Stimulated activated CD4-positive, alpha-beta T cell treated with anti-CD3 and anti-CD28 coated beads, Interleukin-4, amount 100 ng/mL, for 48 hours (primary cell): ENCODE measurements around the gene DTL.

Experiments used
- DNase-seq, 2 donors: peaks; one replicate each; pipeline ENCODE4 v3.0.0-alpha.2; 2020; ENCODE audit warnings: low read depth in 2 of 2

Gene DTL

DNA sequence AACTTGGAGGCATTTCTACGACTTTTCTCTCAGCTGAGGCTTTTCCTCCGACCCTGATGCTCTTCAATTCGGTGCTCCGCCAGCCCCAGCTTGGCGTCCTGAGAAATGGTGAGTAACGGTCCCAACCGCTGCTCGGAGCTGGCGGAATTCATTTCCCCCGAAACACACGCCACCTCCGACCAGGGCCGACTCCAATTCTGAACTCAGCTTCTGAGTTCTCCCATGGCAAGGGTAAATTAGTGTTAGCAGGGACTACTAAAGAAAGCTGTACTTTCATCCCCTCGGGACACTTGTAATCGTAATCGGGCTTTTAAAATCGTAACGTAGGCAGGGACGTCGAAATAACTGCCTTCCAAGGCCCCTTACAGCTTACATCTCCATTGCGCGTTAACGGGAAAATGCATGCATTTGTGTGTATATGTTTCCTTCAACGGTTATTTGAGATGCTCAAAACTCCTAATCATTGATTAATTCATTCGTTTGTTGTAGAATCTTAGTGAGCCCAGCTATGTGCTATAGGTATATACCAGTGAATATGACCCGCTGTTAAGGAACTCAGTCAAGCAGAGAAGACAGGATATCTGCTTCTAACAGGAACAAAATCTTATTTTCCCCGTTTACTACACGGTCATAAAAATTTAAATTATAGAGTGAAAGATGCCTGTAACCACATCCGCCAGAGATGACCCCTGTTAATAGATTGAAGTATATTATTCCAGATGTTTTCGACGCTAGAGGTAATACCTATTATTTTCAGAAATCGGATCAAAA, 472 bp downstream of the DTL start:
- no peak for DNase-seq

DNA sequence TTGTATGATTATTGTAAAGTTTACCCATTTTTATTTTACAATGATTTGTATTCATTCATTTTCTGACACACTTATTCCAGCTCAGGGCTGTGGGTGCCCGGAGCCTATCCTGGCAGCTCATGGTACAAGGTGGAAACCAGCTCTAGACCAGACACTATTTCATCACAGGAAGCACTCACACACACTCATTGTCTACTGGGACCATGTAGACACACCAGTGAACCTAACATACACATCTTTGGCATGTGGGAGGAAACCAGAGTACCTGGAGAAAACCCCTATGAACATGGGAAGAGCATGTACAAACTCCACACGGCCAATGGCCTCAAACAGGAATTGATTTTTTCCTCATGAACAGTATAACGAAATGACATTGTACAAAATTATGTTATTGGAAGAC, 2.4 kb downstream of the DTL start:
- DNase-seq, result no peak

DNA sequence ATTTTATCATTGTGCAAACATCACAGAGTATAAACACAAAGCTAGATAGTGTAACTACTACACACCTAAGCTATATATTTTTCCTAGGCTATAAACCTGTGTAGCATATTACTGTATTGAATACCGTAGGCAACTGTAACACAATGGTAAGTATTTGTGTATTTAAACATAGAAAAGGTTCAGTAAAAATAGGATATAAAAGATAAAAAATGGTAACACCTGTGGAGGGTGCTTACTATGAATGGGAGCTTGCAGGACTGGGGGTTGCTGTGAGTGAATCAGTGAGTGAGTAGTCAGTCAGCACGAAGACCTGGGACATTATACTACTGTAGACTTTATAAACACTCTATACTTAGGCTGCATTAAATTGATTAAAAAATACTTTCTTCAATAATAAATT, 4.1 kb downstream of the DTL start:
- DNase-seq, result no peak

DNA sequence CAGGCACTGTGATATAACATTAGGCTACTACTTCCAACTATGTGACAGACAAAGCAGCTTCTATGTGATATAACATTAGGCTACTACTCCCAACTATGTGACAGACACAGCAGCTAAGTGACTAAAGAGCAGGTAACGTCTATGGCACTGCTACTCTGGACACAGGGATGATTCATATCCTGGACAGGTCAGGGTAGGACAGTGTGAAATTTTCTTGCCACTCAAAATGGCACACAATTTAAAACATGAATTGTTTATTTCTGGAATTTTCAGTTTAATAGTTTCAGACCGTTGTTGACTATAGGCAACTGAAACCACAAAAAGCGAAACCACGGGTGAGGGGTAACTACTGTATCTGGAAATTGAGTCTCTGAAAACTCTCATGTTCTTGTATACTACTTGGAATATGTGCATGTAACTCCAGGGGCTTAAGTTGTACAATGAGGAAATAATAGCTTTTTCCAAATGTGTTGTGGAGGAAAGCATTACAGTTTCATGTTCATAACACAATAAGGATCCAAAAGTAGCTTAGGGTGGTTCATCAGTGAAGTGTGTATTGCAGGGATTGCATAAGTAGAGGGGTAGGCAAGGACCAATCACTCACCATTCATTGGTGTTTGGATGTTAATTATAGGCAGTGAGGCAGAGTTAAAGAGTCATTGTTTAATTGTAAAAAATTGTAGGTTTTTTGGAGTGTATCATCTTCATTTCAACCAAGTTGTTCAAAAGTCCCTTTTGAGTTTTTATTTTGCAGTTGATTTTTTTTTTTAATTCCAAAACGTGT, 5.3 kb downstream of the DTL start:
- no peak for DNase-seq

DNA sequence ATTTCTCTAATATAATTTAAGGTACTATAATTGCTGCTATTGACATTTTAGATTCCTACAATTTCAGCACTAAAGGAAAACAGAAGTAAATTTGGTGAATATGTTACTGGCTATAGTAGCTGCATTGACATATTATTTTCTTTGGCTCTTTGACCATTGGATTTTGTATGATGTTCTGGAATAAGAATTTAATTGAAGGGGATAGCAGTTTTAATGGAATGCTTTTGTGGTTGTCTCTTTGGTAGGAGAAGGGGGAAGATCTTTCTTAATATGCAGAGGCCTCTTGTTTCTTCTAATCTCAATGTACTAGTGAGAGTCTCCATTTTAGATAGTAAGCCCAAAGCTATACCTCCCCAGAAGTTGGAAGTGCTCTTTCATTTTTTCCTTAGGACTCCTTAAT, 6.9 kb downstream of the DTL start:
- no peak for DNase-seq

DNA sequence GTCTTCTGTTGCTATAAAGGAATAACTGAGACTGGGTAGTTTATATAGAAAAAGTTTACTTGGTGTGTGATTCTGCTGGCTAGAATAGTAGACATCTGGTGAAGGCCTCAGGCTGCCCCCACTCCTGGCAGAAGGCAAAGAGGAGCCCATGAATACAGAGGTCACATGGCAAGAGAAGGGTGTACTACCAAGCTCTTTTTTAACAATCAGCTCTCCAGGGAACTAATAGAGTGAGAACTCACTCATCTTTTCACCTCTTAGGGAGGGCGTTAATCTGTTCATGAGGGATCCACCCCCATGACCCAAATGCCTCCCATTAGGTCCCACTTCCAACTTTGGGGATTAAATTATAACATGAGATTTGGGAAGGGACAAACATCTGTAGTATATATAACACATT, 9.3 kb downstream of the DTL start:
- no peak for DNase-seq

DNA sequence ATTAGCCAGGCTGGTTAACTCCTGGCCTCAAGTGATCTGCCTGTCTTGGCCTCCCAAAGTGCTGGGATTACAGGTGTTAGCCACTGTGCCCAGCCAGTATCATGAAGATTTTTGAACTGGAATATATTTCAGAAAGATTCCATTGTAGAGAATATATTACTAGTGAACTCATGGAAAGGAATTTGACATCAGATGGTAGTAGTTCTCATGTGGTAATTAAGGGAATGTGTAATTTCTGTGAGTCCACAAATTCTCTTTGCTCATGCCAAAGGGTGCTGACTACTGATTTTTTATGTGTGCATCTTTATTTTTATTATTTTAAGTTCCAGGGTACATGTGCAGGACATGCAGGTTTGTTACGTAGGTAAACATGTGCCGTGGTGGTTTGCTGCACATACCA, 10.4 kb downstream of the DTL start:
- no peak for DNase-seq

DNA sequence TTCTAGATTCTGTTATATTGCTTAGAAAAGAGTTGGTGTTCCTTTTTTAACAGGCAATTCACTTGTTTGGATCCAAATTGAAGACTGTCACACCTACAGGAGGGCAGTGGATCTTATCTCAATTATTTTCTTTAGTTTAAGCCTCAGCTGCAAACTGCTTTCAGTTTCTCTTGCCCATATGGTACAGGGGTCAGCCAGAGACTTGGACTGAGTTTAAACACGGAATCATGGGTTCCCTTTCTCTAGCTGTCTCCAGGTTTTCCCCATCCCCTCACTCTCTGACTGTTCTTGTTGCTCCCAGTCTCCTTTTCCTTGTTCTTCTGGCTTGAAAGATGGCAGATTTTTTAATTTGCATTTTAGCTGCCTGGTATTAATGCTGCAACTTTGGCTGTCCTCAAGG, 18.4 kb downstream of the DTL start:
- no peak for DNase-seq

DNA sequence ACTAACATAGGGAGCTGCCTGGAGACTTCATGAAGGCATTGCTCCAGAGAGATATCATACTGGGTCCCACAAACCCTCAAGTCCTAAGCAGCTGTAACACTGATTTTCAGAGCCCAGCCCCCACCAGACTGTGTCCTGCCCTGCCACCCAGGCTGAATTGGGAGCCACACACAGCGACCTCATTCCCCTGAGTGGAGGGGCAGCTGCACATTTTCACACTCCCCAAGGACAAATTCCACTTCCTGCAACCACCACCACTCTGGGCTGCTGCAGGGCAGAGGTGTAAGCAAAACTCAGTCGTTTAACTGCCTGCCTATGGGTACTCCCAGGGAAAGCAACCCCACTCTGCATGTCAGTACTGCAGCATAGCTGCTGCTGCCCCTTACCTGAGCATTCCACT, 19.8 kb downstream of the DTL start:
- no peak for DNase-seq

DNA sequence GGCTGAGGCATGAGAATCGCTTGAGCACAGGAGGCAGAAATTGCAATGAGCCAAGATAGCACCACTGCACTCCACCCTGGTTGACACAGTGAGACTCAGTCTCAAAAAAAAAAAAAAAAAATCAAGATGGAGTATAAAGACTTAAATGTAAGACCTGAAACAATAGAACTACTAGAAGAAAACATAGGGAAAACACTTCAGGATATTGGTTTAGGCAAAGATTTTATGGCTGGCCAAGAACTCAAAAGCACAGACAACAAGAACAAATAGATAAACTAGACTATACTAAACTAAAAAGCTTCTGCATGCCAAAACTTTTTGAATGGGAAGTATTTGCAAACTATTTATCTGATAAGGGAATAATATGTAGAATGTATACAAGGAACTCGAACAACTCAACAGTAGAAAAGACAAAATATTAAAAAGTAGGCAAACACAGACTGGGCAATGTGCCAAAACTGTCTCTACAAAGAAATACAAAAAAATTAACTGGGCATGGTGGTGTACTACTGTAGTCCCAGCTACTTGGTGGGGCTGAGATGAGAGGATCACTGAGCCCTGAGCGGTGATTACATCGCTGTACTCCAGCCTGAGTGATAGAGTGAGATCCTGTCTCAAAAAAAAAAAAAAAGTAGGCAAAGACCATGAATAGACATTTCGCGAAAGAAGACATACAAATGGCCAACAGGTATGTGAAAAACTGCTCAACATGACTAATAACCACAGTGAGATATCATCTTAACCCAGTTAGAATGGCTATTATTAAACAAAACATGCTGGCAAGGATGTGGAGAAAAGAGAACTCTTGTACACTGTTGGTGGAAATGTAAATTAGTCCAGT, 25.3 kb downstream of the DTL start:
- no peak for DNase-seq

DNA sequence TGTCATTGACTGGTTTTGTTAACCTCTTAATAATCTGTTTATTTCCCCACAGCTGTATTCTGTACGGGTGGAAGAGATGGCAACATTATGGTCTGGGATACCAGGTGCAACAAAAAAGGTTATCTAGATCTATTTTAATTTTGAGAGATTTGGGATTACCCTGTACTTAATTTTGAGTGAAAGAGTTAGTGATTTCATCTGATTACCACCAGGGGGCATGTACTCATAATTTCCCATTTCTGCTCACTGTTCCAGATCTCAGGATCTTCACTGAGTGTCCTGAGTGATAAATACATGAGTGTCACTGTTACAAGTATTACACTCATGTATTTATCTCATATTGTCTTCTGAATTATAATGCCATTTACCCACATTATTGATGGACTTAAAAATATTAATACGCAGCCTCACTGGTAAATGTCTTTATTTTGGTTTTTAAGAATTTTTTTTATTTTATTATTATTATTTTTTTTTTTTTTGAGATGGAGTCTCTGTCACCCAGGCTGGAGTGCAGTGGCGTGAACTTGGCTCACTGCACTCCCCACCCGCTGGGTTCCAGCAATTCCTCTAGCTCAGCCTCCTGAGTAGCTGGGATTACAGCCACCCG, 27.4 kb downstream of the DTL start:
- no peak for DNase-seq

DNA sequence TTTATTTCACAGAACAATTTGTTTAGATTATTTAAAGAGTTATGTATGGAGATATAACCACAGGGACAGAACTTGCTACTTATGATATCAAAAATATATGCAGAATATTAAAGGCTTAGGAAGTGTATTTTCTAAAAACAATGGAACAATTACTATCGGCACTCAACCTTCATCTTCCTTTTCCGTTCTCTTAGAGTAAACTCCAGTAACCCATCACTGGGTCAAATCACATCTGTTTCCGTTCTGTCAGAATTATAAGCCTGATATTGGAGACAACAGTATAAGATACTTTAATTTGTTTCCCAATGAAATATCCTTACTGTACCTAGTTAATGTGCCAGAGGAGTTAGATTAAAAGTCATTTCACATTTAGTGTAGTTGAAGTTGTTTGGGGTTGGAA, 32.2 kb downstream of the DTL start:
- no peak for DNase-seq

DNA sequence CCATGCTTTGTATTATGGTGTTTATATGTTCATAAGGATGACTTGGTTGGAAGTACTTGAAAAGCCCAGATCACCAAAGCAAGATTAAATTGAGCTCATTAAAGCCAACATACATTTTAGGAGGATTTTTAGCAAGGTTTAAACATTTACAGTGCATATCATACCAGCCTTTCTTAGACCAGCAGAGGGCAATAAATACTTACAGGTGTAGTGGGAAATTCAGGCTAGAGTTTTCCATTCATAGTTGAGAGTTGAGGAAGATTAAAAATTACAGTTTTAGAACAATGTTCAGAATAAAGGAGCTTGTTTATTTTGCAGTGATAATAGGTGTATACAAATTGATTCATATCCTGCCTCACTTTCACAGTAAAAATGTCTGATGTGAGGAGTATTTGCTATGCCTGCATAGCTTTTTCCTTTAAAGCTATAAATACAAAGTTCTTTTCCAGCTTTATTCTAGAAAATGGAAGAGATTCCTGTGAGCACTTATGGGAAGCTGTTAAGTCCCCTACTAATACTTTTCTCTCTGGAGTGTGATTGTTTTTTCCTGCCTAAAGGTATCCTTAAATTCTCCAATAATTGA, 35.3 kb downstream of the DTL start:
- DNase-seq, result no peak

DNA sequence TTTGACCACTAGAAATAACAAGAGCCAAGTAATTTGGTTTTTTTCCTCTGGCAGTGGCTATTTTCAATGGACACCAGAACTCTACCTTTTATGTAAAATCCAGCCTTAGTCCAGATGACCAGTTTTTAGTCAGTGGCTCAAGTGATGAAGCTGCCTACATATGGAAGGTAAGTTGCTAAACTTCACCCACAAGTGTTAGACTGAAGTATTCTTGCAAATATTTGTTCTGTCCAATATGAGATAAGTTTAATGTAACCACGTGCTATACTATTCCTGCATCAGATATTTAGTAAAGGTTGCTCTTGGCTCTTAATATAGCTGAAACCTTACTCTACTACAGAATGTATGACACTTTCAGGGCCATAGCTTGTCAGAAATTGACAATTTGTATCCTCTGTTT, 36.5 kb downstream of the DTL start:
- DNase-seq, result no peak

DNA sequence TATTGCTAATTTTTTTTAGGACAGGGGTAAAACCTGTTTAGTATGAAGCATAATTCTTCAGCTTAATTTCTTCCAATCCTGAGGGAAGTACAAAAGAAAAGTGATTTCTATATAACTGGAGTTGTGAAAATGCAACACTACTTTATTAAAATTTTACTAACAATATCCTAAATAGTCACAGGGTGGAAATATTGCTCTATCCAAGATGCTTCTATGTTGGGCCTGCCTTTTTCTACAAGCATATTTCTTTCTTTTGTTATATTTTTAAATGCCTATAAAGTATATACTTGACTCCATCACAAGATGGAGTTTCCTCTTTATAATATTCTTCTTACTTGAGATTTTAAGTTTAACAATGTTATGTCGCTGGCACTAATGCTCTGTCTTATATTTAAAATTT, 37.9 kb downstream of the DTL start:
- DNase-seq, result no peak

DNA sequence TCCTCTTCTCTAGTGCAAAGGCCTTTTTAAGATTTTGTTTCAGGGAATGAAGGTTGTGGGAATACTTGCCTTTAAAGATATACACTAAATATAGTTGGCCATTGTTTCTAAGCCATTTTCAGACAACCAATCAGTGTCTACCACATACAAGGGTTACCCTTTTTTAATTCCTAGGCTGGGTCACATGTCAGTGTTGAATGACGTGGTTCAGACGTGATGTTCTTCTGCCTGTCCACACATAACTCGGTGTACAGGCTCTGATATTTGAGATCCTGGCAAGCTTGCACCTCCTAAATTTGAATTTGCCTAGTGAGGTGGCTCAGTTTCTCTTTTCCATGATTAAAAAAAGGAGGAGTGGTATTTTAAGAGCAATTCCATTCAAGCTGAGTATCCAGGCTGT, 38.8 kb downstream of the DTL start:
- no peak for DNase-seq

DNA sequence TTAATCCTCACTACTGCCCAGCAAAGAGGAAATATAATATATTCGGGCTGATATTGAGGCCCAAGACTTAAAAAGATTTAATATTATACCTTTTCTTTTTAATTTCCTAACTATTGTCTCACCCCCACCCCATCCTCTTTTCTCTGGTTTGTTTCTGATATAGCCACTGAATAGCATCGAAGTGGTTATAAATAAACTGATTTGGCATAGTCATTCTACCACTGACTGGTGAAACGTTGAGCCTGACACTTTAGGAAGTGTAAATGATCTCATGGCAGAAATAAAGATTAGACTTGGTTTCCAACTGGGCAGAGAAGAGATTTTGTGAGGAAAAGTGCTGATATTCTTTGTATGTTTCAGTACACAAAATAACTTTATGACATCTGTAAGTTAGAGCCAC, 39.3 kb downstream of the DTL start:
- DNase-seq, result no peak

DNA sequence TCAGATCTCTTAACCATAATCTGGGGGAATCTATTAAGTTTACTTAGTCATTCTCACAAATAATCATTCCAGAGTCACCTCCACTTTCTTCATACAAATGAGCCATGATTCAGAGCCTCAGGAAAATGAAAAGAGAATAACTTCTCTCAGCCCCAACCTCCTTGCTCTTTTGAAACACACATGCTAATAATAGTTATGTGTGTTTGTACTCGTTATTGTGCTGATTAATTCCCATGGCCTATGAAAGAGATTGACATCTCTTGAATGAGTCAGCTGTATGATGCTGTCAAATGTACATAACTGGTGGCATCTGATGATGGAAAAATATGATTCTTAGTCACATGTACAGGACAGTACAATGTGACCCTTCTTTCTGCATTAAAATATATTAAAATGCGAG, 41.5 kb downstream of the DTL start:
- DNase-seq, result no peak

DNA sequence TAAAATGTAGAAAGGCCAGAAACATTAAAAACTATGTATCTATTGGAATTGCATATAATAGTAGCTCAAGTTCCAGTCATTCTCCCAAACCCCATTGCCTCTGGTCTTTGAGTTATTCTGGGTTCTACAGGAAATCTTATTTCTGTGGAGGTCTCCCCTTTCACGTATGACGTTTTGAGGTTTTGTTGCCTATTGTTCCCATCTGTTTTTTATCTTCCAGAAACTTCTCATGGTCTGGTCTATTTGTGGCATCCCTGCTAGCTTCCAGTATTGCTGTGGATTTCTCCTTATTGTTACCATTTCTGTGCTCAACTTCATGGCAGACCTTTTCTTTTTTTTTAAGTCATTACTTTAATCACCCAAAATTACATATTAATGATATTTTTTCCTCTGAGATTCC, 43.3 kb downstream of the DTL start:
- DNase-seq, result no peak

DNA sequence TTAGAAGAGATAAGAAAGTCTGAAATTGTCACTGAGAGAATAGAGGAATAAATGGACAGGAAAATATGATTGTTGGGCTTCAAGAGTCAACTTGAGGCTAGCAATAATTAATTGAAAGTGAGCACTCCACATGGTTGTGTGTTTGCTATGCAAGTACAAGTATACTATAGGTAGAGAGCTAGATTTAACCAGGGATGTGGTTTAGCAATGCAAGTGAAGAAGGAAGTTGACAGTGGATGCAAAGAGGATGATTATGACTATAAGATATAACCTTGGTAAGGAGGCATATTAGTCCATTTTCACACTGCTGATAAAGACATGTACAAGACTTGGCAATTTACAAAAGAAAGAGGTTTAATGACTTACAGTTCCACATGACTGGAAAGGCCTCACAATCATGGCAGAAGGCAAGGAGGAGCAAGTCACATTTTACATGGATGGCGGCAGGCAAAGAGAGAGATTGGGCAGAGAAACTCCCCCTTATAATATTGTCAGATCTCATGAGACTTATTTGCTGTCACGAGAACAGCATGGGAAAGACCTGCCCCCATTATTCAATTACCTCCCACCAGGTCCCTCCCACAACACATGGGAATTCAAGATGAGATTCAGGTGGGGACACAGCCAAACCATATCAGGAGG, 47.3 kb downstream of the DTL start:
- no peak for DNase-seq

DNA sequence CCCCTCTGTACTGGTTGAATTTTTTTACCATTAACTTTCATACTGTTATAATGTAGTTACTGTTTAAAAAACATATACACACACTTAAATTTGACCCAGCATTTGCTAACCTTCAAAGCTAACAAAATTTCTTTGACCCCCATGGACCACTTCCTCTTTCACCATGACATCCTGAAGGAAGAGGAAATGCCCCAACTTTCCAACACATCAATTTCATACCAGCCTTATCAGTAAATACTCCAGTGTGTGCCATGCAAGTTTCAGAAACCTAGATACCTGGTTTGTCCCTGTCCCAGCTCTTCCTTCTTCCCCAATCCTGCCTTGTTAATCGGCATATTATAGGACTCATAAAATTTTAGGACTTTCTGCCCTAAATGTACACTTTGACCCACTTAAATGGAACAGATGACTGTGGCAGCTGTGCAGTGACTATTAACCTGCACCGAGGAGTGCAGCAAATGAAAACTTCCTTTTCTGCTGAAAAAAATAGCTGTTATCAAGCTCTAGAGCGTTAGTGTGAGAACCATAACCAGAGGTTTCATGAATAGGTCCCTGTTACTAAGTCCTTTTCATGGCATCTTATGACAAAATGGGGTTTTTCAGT, 54.1 kb downstream of the DTL start:
- DNase-seq, result no peak
